AG04450 (cell line): ENCODE results near the gene GPR173. TPM values are rescaled to one million over a fixed set of nuclear protein-coding genes. Genes with fewer than 3 reads are reported as not detected.

Experiments
- CTCF ChIA-PET: fragments of 300-600, 350-600 bp; formaldehyde crosslinking; extraction: SDS; loops from one replicate; lab custom pipeline; 2022; ENCODE audit warnings: antibody characterized with exemption, inconsistent platforms; lab: Charles Lee
- POLR2A ChIA-PET: fragments of 350-600 bp; formaldehyde crosslinking; extraction: SDS; loops from one replicate; lab custom pipeline; 2021; ENCODE audit warnings: antibody characterized with exemption, inconsistent platforms; lab: Yijun Ruan, JAX
- DNase-seq: peaks from one replicate; pipeline ENCODE4 v3.0.0-alpha.2; 2011; ENCODE audit warnings: low read depth, low spot score
- H3K27ac ChIP-seq: one replicate; pipeline ENCODE4 v1.5.1; 2012; ENCODE audit warnings: low read depth, low read length, control low read depth
- H3K27me3 ChIP-seq: one replicate; pipeline ENCODE4 v1.6.0; 2012; ENCODE audit warnings: low read length; ENCODE audit not compliant: control insufficient read depth, insufficient read depth
- H3K4me3 ChIP-seq: 2 replicates; pipeline ENCODE4 v1.5.1; 2011; ENCODE audit warnings: mild to moderate bottlenecking, low read depth, low read length, control low read depth
- H3K9me3 ChIP-seq: 2 replicates; pipeline ENCODE4 v1.5.1; 2012; ENCODE audit warnings: low read length; ENCODE audit not compliant: control insufficient read depth, insufficient read depth
- CTCF ChIP-seq: IDR thresholded peaks from 2 replicates; pipeline ENCODE4 v1.5.1; 2011; ENCODE audit warnings: low read depth, low read length, control low read depth, inconsistent platforms
- polyA plus RNA-seq: library from polyadenylated mRNA; depleted of rRNA; stranded (reverse); fragments of >200 nt; gene quantifications from 2 replicates; pipeline ENCODE4 v1.2.3, GENCODE V29; 2011

The GPR173 gene
- polyA plus RNA-seq, 1 experiment, result 3.8 TPM

- no peak overlapping the region for H3K27ac ChIP-seq
- POLR2A ChIA-PET, result no interaction called here
- H3K9me3 ChIP-seq, result no peaks in the 10 kb centered on the region
- no peak for TF ChIP-seq CTCF
- H3K27me3 ChIP-seq, result no peaks in the 10 kb centered on the region
- DNase-seq, result no peak
- CTCF ChIA-PET, result no interaction called here
- H3K4me3 ChIP-seq, result no peak overlapping the region
Measured at GRCh38 chrX:53077207-53078197, 28.9 kb downstream of the GPR173 start.

GRCh38 chrX:53078943-53079342, 30.4 kb downstream of the GPR173 start:
- ChIA-PET CTCF (no interaction called here), POLR2A (no interaction called here)
- Histone ChIP-seq H3K27me3 (no peaks in the 10 kb centered on the region), H3K27ac (no peak overlapping the region), H3K4me3 (no peak overlapping the region), H3K9me3 (no peaks in the 10 kb centered on the region)
- DNase-seq, result no peak
- no peak for TF ChIP-seq CTCF

GRCh38 chrX:53080628-53081580, 32.3 kb downstream of the GPR173 start:
- H3K27me3 ChIP-seq, result no peaks in the 10 kb centered on the region
- ChIA-PET POLR2A (no interaction called here), CTCF (no interaction called here)
- H3K27ac ChIP-seq, result peak overlapping the region; percentile 82
- H3K4me3 ChIP-seq, result peak overlapping the region; percentile 37
- no peak for DNase-seq
- no peak for TF ChIP-seq CTCF
- H3K9me3 ChIP-seq, result no peaks in the 10 kb centered on the region

GRCh38 chrX:53081925-53082772, 33.6 kb downstream of the GPR173 start, which contains the start of gene TSPYL2:
Gene TSPYL2, plus strand, starts transcription at chrX:53082367. Its CDS starts 132 bp downstream, at chrX:53082499.
- no peak for TF ChIP-seq CTCF
- CTCF ChIA-PET, result no interaction called here
- POLR2A ChIA-PET, result interaction anchor here (0.6 to 1.3 kb wide), 14 partner anchors 9 to 602 kb away, joined by 3 to 14 read pairs (median 4); partner anchors contain the start of genes GPR173, KANTR and KDM5C

More at GRCh38 chrX:53081925-53082772, 33.6 kb downstream of the GPR173 start, which contains the start of gene TSPYL2:
- peak within 1 kb of the TSS; percentile 61 for H3K27ac ChIP-seq
- DNase-seq, result peak; percentile 93
- no peaks in the 10 kb centered on the region for H3K9me3 ChIP-seq
- H3K4me3 ChIP-seq, result peak within 1 kb of the TSS; percentile 77
- no peaks in the 10 kb centered on the region for H3K27me3 ChIP-seq
